NAMALWA (cell line): ENCODE data around the gene SLC25A42.
A peak's percentile ranks its signal among the peaks of the same experiment; 100 is the strongest.
"Not testable (repeated sequence)": the region's sequence is repeated elsewhere in the genome, so short reads cannot be mapped to it uniquely, and the experiment has no call there.

Experiments used
- DNase-seq: peaks from one replicate; pipeline ENCODE4 v3.0.0-alpha.2; 2015; ENCODE audit warnings: low spot score

Gene SLC25A42

DNA sequence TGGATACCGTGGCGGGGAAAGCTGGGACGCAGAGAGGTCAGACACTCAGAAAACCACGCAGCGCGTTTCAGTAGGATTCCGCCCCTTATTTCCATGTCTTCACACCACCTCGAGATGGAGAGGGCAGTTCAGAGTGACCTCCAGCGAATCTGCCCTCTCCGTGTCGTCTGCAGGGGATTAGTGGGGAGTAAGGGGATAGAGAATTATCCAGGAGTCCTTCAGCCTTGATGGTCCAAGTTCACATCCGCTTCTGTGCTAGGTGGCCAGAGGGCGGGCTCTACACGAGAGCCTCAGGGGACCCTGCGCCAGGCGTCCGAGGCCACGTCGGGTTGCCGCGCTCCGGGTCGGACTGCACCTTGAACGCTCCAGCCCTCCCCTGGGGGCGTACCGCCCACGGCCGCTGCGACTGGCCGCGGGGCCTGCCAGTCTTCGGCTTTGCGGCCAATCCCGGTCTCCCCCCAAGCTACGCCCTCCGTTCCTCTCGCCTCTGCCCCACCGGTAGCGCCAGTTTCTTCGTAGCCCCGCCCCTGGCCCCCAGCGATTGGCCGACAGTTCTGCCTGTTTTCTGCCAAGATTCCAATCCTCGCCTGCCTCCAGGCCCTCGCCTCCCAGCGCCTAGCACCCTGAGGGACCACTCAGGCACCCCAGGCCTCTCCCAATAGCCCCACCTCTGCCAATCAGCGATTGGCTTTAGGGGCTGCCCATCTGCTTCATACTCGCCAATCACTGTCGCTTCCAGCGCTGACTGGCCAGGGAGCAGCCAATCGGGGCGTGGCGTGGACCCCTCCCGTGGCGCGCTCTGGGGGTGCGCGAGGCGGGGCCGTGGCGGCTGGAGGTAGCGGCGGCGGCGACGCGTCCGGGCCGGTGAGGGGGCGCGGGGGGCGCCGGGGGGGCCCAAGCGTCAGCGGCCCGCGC lies at the start of gene SLC25A42:
Gene SLC25A42, plus strand, starts transcription at position 812 of the 915 bp plus-strand sequence. CDS start 32,131 bp downstream, outside the sequence.
- peak; percentile 100 for DNase-seq

DNA sequence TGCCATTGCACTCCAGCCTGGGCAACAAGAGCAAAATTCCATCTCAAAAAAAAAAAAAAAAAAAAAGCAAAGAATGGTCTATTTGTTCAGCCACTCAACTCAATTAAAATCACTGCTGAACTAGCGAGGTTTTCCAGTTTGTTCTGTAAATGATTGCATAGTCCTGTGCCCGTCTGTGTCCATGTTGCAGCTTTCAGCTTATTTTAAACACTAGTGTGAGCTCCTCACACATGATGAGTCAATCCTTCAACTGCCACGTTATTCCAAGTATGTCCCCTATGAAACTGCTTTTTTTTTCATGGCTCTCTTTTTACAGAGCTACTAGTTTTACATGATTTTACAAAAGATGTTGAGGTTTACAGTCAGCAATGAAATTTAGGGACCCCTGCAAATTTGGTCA lies 42.7 kb upstream of the SLC25A42 start:
- DNase-seq = no peak

GRCh38 chr19:19022380-19022961 lies 41.3 kb upstream of the SLC25A42 start:
- DNase-seq = no peak

GRCh38 chr19:19023376-19023775 lies 40.4 kb upstream of the SLC25A42 start:
- DNase-seq = not testable (repeated sequence)

GRCh38 chr19:19025861-19026260 lies 37.9 kb upstream of the SLC25A42 start:
- DNase-seq = no peak

- no peak for DNase-seq
Measured at GRCh38 chr19:19026299-19026971, 37.4 kb upstream of the SLC25A42 start.

- no peak for DNase-seq
Measured at GRCh38 chr19:19027228-19027627, 36.6 kb upstream of the SLC25A42 start.

- no peak for DNase-seq
Measured at GRCh38 chr19:19028526-19028925, 35.3 kb upstream of the SLC25A42 start.

DNA sequence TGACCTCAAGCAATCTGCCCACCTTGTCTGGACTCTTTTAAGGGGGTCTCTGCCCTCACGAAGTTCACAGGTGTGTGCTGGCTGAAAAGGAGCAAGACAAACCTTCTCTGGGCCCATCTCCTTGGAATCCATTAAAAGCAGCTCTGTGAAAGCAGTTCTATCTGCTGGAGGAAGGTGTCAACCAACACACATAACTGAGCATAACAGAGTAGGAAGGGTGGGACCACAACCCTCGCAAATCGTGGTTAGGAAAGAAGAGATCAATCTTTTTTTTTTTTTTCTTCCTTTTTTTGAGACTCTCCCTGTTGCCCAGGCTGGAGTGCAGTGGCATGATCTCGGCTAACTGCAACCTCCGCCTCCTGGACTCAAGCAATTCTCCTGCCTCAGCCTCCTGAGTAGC lies 31.9 kb upstream of the SLC25A42 start:
- no peak for DNase-seq

- peak; percentile 97 for DNase-seq
Measured at GRCh38 chr19:19032420-19033175, 31.2 kb upstream of the SLC25A42 start.

DNA sequence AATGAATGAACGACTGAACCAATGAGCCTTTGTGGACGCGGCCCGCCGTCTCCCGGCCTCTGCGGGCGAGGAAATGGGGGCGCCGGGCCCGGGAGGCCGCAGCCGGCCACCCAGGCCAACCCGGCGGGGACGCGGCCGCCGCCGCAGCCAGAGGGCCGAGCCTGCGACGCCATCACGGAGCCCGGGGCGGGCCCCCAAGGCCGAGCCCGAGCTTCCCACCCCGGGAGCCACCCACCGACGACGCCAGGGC lies 30.7 kb upstream of the SLC25A42 start:
- no peak for DNase-seq

DNA sequence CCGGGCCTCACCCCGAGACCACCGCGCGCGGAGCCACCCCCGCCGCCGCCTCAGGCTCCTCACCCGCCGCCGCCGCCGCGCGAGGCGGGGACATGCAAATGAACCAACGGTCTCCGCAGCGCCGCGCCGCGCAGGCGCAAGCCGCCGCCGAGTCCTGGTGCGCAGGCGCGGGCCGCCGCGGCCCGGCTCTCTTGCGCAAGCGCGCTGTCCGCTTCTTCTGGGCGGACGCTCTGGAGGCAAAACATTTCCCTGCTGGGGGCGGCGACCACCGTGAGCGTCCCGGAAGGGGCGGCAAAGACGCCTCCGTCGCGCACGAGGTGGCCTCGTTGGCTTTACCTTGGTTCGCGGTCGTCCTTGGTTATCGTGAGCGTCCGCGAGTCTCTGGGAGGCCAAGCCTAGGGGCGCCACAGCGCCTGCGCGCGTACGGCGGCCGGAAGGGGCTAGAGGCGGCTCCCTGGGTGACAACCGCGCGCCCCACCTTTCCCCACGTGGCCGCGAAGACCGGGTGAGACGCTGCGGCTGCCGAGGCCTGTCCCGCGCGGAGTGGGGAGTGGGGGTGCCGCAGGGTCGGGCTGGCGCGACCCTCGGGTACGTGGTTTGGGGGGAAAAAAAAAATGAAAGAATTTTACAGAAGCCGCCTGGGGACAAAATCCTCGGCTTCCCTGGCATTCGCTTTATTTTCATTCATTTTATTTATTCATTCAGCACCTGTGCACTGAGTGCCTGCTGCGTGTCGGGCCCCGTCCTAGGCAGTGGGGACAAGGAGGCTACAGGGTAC lies 30.2 kb upstream of the SLC25A42 start, which contains the start of the genes ARMC6 and SUGP2:
Gene ARMC6, plus strand, starts transcription at position 178 of the 778 bp plus-strand sequence. CDS start 607 bp downstream, outside the sequence.
Gene SUGP2, minus strand, starts transcription at position 92 of the 778 bp plus-strand sequence. CDS start 2,446 bp downstream, outside the sequence.
- DNase-seq = peak; percentile 96

DNA sequence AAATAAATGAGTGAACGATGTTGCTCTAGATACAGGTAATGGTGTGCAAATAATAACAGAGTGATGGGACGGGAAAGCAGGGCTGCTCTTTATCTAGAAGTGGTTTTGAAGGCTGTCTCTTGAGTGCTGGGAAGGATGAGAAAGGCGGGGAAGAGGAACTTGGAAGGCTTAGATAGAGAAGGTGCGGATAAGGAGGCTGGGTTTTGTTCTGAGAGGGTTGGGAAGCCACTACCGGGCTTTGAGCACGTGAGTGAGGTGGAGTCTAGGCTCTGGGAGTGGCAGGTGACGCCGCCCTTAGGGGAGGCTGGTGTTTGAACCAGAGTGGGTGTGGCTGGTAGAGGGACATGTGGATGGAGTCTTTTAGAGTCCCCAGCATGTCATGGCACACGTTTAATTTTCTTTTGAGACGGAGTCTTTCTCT lies 29.6 kb upstream of the SLC25A42 start:
- DNase-seq = peak; percentile 96

- DNase-seq = peak; percentile 86
Measured at GRCh38 chr19:19039901-19040300, 23.9 kb upstream of the SLC25A42 start.

DNA sequence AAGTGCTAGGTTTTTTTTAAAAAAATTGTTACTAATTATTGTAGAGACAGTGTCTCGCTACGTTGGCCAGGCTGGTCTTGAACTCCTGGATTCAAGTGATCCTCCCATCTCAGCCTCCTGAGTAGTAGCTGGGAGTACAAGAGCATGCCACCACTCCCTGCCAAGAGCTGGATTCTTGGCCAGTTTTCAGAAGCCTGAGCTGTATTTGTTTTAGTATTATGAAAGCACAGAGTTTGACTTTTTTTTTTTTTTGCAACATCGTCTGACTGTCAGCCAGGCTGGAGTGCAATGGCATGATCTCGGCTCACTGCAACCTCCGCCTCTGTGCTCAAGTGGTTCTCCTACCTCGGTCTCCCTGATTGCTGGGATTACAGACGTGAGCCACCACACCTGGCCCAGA lies 23.4 kb upstream of the SLC25A42 start:
- DNase-seq = no peak

DNA sequence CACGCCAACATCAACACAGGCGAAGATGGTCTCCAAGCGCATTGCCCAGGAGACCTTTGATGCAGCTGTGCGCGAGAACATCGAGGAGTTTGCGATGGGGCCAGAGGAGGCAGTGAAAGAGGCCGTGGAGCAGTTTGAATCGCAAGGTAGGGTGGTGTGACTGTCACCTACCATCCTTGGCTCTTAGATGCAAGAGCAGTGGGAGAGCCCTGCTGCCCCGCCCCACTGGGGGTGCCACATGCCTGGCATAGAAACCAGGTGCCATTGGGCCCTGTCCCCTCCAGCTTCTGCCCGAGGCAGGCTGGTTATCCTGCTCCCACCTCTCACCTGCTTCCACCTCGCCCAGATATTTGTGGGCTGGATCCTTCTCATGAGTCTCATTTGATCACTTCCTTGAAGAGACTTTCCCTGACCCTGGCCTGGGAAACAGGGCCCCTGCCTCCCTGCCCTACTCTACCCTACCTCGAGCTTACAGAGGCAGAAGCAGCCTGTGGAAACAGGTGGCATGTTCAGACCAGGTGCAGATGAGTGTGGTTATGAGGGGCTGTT lies 21.0 kb upstream of the SLC25A42 start:
- no peak for DNase-seq

DNA sequence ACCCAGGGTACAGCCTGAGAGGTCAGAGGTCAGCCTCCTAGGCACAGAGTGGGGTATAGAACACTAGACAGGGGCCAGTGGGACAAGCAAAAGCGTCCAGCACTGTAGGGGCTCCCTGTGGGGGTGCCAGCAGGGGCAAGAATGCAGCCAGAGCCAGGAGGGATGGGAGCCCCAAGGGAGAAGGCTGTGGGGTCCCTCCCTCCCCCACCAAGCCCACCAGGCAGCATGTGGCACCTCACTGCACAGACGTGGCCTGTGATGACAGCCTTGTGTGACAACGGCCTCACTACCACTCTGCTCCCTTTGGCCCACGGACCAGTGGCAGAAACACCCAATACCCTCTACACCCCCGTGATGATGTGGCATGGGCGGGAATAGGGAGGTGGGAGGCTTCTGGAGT lies 20.3 kb upstream of the SLC25A42 start:
- no peak for DNase-seq

- no peak for DNase-seq
Measured at GRCh38 chr19:19043881-19044280, 19.9 kb upstream of the SLC25A42 start.

- DNase-seq = no peak
Measured at GRCh38 chr19:19049406-19049805, 14.4 kb upstream of the SLC25A42 start.

GRCh38 chr19:19050104-19050503 lies 13.7 kb upstream of the SLC25A42 start:
- DNase-seq = no peak

GRCh38 chr19:19050731-19051130 lies 13.1 kb upstream of the SLC25A42 start:
- no peak for DNase-seq
